ENCODE results near the gene ESYT3.

DNA sequence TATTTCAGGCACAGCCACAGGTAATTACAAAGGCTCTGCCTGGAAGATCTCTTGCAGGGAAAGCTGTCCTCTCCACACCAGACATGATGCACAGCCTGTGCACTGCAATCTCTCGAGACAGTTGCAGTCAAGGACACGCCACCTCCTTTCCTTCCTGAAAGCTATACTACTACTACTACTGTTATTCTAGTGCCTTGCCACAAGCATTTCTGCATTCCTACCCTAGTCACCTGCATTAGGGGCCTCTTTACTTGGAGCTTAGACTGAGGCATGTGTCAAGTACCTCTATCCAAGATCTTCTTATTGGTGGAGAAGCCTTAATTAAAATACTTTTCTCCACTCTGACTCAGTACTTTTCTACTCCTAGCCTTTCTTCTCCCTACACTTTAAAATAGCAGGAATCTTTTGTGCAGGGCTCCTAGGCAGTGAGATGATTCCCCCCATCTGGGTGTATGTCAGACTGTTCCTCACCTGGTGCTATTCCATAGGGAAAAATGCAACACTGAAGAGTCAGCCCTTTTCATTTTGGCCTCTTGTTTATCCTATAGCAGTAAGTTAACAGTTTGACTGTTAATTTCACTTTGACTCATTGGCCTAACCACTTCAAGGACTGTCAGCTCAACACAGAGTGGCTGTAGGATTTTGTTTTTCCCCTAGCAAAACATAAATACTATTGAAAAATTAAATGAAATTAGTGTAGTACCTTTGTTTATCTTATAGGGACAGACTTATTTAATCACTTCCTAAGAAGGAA, 78.9 kb downstream of the ESYT3 start:
- TF ChIP-seq, protein P1, sequence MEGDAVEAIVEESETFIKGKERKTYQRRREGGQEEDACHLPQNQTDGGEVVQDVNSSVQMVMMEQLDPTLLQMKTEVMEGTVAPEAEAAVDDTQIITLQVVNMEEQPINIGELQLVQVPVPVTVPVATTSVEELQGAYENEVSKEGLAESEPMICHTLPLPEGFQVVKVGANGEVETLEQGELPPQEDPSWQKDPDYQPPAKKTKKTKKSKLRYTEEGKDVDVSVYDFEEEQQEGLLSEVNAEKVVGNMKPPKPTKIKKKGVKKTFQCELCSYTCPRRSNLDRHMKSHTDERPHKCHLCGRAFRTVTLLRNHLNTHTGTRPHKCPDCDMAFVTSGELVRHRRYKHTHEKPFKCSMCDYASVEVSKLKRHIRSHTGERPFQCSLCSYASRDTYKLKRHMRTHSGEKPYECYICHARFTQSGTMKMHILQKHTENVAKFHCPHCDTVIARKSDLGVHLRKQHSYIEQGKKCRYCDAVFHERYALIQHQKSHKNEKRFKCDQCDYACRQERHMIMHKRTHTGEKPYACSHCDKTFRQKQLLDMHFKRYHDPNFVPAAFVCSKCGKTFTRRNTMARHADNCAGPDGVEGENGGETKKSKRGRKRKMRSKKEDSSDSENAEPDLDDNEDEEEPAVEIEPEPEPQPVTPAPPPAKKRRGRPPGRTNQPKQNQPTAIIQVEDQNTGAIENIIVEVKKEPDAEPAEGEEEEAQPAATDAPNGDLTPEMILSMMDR (conservative IDR thresholded peaks at IDR 0.05; ENCODE audit: low read depth in 2 of 2), result no peak
- TF ChIP-seq EZH2phosphoT487 (IDR thresholded peaks at IDR 0.05; ENCODE audit: unreplicated experiment) (no peak), ZNF462 (CRISPR knock-in tag; IDR thresholded peaks at IDR 0.05) (no peak), EZH2 (IDR thresholded peaks at IDR 0.05; ENCODE audit: low read depth, unreplicated experiment) (no peak), CREB1 (CRISPR knock-in tag; IDR thresholded peaks at IDR 0.05; ENCODE audit: low read depth) (no peak), POLR2AphosphoS5 (IDR thresholded peaks at IDR 0.05; ENCODE audit: low read depth) (no peak), ZNF331 (CRISPR knock-in tag; IDR thresholded peaks at IDR 0.05; ENCODE audit: low read depth) (no peak)
